ENCODE data around the gene PNP.
"Not testable (repeated sequence)": the region's sequence is repeated elsewhere in the genome, so short reads cannot be mapped to it uniquely, and the experiment has no call there.

The PNP gene

DNA sequence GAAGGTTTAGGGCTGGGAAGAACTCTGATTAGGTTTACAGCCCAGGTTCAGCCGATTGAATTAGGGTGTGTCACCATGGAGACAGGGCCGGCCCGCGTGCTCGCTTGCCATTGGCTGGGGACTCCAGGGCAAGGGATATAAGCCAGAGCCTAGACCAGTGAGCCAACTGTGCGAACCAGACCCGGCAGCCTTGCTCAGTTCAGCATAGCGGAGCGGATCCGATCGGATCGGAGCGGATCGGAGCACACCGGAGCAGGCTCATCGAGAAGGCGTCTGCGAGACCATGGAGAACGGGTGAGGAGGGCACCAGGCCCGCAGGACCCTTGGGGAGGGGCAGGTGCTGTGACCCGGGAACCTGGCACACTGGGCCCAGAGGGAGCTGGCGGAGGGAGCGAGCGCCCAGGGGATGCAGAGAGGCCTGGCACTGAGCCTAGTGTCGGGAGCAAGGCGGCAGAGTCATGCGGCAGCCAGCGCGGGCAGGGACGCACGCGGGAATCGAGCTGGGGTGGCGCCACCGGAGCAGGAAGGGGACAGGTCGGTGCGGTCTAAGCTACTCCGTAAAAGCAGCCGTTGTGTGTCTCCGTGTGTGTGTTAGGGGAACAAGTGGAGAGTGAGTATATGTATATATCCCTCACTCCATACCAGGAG, at the start of gene PNP:
PNP (plus strand) TSS at position 165 of the 648 bp plus-strand sequence; CDS start at position 284, 119 bp downstream.
- DNase-seq = peak; percentile 96

- DNase-seq = no peak
These were observed 49.8 kb upstream of the PNP start for GRCh38 chr14:20419419-20419818.

GRCh38 chr14:20421267-20421666, 47.9 kb upstream of the PNP start:
- no peak for DNase-seq

DNA sequence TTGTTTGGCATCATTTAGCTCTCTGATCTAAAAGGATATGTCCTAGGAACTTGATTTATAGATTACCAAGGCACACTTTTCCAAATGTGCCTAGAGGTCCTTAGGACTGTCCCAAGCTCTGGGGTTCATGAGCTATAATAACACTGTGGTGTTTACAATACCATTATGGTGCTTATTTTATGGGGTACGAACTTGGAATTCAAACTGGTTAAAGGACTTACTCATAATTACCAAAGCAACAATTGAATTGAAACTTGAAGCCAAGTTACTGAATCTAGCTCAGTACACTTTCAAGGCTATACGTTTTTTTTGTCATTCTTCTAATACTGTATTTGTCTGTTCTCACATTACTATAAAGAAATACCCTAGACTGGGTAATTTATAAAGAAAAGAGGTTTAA, 46.3 kb upstream of the PNP start:
- no peak for DNase-seq

- DNase-seq = no peak
These were observed 44.4 kb upstream of the PNP start for GRCh38 chr14:20424851-20425250.

- DNase-seq = no peak
These were observed 41.8 kb upstream of the PNP start for GRCh38 chr14:20427231-20428009.

- DNase-seq = no peak
These were observed 41.2 kb upstream of the PNP start for GRCh38 chr14:20428010-20428365.

GRCh38 chr14:20428802-20429201, 40.4 kb upstream of the PNP start:
- DNase-seq = no peak

DNA sequence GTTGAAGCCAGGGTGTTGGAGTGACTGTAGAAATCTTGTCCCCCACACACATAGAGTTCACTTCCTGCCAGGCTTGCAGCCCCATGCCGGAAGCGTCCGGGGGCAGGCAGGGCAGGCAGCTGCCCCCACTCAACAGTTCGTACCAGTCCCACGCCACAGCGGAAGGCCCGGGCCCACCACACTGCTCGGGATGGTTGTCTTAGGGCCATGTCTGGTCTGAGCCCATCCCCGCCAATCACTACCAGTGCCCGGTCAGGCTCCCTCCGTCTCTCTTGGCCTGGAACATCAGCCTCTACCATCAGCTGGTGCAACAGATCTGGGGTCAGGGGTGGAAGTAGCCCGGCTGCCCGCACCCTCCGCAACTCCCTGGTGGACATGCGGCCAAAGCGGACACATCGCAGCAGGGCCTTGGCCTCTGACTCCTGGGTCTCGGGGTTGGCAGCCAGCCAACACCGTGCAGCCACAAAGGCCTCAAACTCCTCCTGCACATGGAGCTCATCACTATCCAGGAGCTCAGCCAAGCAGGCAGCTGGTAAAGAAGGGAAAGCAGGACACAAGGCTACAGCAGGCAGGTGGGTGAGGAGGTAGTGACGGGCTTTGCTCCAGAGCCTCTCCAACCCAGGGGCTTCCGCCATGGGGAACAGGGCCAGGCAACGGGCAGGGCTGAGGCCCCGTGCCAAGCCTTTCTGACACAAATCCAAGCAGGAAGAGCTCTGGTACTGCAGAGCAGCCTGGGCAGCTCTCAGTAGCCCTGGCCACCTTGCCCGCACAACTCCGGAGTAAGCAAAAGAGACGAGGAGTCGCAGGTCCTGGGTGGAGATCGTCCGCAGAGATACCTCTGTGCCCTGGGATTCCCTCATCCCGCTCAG, 39.2 kb upstream of the PNP start:
- no peak for DNase-seq

- DNase-seq = no peak
These were observed 34.3 kb upstream of the PNP start for GRCh38 chr14:20434701-20435581.

- DNase-seq = no peak
These were observed 33.4 kb upstream of the PNP start, which contains the start of gene KLHL33 for GRCh38 chr14:20435582-20436362. Gene KLHL33 (minus strand): TSS chr14:20436166. CDS start chr14:20435811, 355 bp downstream.

DNA sequence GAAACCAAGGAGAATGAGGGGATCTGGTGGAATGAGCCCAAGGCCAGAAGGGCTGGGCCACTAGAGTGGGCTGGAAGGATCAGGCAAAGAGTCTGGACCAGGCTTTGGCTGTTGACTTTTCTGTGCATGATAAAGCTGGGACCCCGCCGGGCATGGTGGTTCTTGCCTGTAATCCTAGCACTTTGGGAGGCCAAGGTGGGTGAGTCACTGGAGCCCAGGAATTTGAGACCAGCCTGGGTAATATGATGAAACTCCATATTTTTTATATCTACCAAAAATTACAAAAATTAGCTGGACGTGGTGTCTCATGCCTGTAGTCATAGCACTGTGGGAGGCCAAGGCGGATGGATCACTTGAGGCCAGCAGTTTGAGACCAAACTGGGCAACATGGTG, 32.8 kb upstream of the PNP start:
- no peak for DNase-seq

- DNase-seq = no peak
These were observed 30.5 kb upstream of the PNP start for GRCh38 chr14:20438664-20439063.

DNA sequence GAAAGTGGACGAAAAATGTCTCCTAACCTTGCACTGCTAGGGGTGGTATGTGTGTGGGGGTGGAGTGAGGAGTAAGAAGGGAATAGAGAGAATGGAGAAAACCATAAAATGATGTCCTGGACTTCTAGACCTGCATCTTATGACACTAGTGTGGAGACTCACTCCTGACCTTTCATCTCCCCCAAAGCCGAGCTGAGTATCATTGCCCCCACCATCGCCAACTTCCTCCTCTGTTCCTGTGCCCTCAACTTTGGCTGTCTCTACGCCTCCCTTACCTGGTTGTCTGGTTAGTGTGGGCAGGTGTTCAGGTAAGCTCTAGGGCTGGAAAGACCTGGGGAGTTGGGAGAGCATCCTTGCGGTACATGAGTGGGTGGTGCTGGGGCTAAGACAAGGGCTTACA, 28.7 kb upstream of the PNP start:
- DNase-seq = no peak

- DNase-seq = no peak
These were observed 28.3 kb upstream of the PNP start for GRCh38 chr14:20440882-20441281.

GRCh38 chr14:20441461-20441860, 27.7 kb upstream of the PNP start:
- DNase-seq = no peak

DNA sequence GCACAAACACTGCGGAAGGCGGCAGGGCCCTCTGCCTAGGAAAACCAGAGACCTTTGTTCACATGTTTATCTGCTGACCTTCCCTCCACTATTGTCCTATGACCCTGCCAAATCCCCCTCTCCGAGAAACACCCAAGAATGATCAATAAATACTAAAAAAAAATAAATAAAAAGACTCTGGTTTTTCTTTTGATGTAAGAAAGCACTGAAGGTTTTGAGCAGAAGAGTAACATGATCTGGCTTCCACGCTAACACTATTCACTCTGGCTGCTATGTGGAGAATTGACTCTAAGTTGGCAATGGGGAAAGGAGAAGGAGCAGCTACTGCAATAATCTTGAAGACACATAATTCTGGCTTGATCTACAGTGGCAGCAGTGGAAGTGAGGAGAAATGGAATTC, 25.6 kb upstream of the PNP start:
- not testable (repeated sequence) for DNase-seq

DNA sequence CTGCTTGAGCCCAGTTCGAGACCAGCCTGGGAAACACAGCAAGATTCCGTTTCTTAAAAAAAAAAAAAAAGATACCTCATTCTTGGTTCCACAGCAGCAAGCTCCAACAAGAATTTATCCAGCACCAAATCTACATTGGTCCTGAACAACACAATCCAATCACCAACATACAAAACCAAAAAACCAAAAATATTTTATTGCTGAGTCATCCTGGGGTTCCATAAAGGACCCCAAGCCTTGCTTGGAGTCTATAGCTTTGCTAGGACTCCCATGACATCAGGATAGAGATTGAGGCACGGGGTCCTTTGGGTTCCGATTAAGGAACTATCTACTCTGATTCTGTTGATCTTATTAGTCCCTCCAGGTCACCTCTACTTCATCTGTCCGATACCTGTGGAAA, 22.3 kb upstream of the PNP start:
- DNase-seq = no peak

- DNase-seq = not testable (repeated sequence)
These were observed 16.4 kb upstream of the PNP start for GRCh38 chr14:20452831-20453230.

DNA sequence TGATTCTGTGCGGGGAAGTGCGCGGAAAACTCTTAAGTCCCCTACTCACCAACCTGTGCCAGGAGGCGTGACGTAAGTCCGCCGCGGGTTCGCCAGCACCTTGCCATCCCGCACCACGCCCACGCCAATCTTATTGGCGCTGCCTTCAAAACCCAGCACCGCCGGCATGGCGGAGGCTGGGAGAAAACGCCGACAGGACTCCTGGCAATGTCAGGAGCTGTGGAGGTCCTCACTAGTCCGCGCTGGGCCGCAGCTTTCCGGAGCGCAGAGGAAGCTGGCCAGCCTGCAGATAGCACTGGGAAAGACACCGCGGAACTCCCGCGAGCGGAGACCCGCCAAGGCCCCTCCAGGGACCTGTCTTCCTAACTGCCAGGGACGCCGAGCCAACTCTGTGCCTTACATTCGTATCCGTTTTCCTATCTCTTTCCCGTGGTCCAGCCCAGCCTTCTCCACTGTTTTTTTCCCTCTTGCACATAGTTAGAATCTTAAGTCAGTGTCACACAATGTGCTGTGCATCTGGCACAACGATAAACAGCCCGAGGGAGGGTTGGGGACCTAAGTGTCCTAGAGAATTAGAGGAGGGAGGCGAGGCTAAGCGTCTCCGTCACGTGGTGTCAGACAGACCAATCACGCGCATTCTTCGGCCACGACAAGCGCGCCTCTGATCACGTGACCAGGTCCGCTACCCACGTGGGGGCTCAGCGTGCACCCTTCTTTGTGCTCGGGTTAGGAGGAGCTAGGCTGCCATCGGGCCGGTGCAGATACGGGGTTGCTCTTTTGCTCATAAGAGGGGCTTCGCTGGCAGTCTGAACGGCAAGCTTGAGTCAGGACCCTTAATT, 14.5 kb upstream of the PNP start, which contains the start of the genes APEX1 and OSGEP:
APEX1 (plus strand) TSS at position 711 of the 839 bp plus-strand sequence. CDS start 420 bp downstream, outside the sequence.
OSGEP (minus strand) TSS at position 297 of the 839 bp plus-strand sequence; CDS start at position 168, 129 bp downstream.
- peak; percentile 99 for DNase-seq

Measured in NCI-H82 (cell line).